HEK293 (cell line): ENCODE results near the gene GALR2.

Experiments
- EGR2 ChIP-seq: fragments of 450-650 bp; formaldehyde crosslinking; IDR thresholded peaks from 2 replicates; pipeline ENCODE4 v1.5.1; 2016; ENCODE audit warnings: low read depth, missing biosample characterization, missing genetic modification characterization
- OVOL3 ChIP-seq: fragments of 450-650 bp; formaldehyde crosslinking; IDR thresholded peaks from 2 replicates; pipeline ENCODE4 v1.5.1; 2016; ENCODE audit warnings: missing biosample characterization, missing genetic modification characterization
- PRDM1 ChIP-seq: fragments of 450-650 bp; formaldehyde crosslinking; IDR thresholded peaks from 2 replicates; pipeline ENCODE4; 2016; ENCODE audit warnings: missing biosample characterization, missing genetic modification characterization
- SALL2 ChIP-seq: fragments of 450-650 bp; formaldehyde crosslinking; IDR thresholded peaks from 2 replicates; pipeline ENCODE4 v1.5.0; 2017; ENCODE audit warnings: missing biosample characterization, mild to moderate bottlenecking, missing genetic modification characterization, borderline replicate concordance
- ZNF132 ChIP-seq: fragments of 450-650 bp; formaldehyde crosslinking; IDR thresholded peaks from 2 replicates; pipeline ENCODE4 v1.5.1; 2017; ENCODE audit warnings: missing biosample characterization, missing genetic modification characterization, borderline replicate concordance
- ZNF19 ChIP-seq: fragments of 450-650 bp; formaldehyde crosslinking; IDR thresholded peaks from 2 replicates; pipeline ENCODE4; 2016; ENCODE audit warnings: missing biosample characterization, missing genetic modification characterization, low read depth
- ZNF248 ChIP-seq: fragments of 450-650 bp; formaldehyde crosslinking; IDR thresholded peaks from 2 replicates; pipeline ENCODE4 v1.5.1; 2017; ENCODE audit warnings: missing biosample characterization, missing genetic modification characterization
- ZNF350 ChIP-seq: fragments of 450-650 bp; formaldehyde crosslinking; IDR thresholded peaks from 2 replicates; pipeline ENCODE4 v1.5.0; 2017; ENCODE audit warnings: missing biosample characterization, mild to moderate bottlenecking, missing genetic modification characterization
- ZNF354C ChIP-seq: fragments of 450-650 bp; formaldehyde crosslinking; IDR thresholded peaks from 2 replicates; pipeline ENCODE4 v1.5.1; 2016; ENCODE audit warnings: missing biosample characterization, missing genetic modification characterization, low read depth, borderline replicate concordance
- ZNF391 ChIP-seq: fragments of 450-650 bp; formaldehyde crosslinking; IDR thresholded peaks from 2 replicates; pipeline ENCODE4 v1.5.1; 2016; ENCODE audit warnings: low read depth, missing biosample characterization, missing genetic modification characterization, borderline replicate concordance
- ZNF585B ChIP-seq: fragments of 450-650 bp; formaldehyde crosslinking; IDR thresholded peaks from 2 replicates; pipeline ENCODE4 v1.5.1; 2016; ENCODE audit warnings: missing biosample characterization, missing genetic modification characterization
- ZXDB ChIP-seq: fragments of 450-650 bp; formaldehyde crosslinking; IDR thresholded peaks from 2 replicates; pipeline ENCODE4 v1.5.1; 2016; ENCODE audit warnings: missing biosample characterization, missing genetic modification characterization
- TF ChIP-seq, protein P1 (sequence below): fragments of 450-650 bp; formaldehyde crosslinking; conservative IDR thresholded peaks from 2 replicates; pipeline ENCODE4 v1.5.1; 2016; ENCODE audit warnings: low read depth, missing biosample characterization, missing genetic modification characterization
- TF ChIP-seq, protein P2 (sequence below): fragments of 450-650 bp; formaldehyde crosslinking; IDR thresholded peaks from 2 replicates; pipeline ENCODE4 v1.5.1; 2016; ENCODE audit warnings: missing biosample characterization, missing genetic modification characterization, borderline replicate concordance
- TF ChIP-seq, protein P3 (sequence below): fragments of 450-650 bp; formaldehyde crosslinking; IDR thresholded peaks from 2 replicates; pipeline ENCODE4 v1.5.0; 2017; ENCODE audit warnings: missing biosample characterization, missing genetic modification characterization, borderline replicate concordance
- TF ChIP-seq, protein P4 (sequence below): fragments of 450-650 bp; formaldehyde crosslinking; IDR thresholded peaks from 2 replicates; pipeline ENCODE4 v1.5.1; 2017; ENCODE audit warnings: missing biosample characterization, missing genetic modification characterization
- TF ChIP-seq, protein P5 (sequence below): fragments of 450-650 bp; formaldehyde crosslinking; IDR thresholded peaks from 2 replicates; pipeline ENCODE4 v1.5.1; 2016; ENCODE audit warnings: missing biosample characterization, missing genetic modification characterization
- TF ChIP-seq, protein P6 (sequence below): fragments of 450-650 bp; formaldehyde crosslinking; IDR thresholded peaks from 2 replicates; pipeline ENCODE4 v1.5.1; 2016; ENCODE audit warnings: missing biosample characterization, missing genetic modification characterization
- TF ChIP-seq, protein P7 (sequence below): fragments of 450-650 bp; formaldehyde crosslinking; IDR thresholded peaks from 2 replicates; pipeline ENCODE4 v1.5.1; 2017; ENCODE audit warnings: missing biosample characterization, missing genetic modification characterization

The GALR2 gene

DNA sequence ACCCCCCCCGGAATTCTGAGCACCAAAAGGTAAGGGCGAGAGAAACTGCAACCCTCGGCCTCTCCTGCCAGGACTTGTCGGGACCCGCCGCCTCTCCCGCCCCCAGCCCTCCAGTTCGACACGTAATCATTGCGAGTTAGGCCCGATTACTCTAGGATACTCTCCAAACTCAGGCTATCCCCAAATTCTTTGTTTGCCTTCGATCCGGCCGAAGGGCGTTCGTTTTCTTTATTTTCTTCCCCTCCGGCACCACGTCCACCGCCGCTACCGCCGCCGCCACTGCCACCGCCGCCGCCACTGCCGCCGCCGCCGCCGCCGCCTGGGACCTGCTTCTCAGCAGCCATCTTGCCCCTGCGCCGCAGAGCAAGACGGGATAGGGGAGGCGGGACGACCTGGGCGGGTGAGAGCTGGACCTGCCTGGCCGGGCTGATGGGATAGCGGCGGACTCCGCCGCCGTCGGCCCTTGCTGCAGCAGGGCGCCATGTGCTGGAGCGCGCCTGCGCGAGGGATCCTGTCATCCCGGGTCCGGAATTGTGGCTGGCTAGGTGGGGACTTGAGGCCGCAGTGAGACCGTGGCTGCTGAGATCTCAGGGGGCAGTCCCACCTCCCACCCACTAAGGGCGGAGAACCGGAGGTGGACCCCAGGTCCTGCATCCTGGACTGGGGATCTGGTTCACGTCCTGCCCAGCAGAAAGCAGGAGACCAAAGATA, 2.3 kb upstream of the GALR2 start, which contains the start of gene SRP68 (continued):
- TF ChIP-seq, protein P1, sequence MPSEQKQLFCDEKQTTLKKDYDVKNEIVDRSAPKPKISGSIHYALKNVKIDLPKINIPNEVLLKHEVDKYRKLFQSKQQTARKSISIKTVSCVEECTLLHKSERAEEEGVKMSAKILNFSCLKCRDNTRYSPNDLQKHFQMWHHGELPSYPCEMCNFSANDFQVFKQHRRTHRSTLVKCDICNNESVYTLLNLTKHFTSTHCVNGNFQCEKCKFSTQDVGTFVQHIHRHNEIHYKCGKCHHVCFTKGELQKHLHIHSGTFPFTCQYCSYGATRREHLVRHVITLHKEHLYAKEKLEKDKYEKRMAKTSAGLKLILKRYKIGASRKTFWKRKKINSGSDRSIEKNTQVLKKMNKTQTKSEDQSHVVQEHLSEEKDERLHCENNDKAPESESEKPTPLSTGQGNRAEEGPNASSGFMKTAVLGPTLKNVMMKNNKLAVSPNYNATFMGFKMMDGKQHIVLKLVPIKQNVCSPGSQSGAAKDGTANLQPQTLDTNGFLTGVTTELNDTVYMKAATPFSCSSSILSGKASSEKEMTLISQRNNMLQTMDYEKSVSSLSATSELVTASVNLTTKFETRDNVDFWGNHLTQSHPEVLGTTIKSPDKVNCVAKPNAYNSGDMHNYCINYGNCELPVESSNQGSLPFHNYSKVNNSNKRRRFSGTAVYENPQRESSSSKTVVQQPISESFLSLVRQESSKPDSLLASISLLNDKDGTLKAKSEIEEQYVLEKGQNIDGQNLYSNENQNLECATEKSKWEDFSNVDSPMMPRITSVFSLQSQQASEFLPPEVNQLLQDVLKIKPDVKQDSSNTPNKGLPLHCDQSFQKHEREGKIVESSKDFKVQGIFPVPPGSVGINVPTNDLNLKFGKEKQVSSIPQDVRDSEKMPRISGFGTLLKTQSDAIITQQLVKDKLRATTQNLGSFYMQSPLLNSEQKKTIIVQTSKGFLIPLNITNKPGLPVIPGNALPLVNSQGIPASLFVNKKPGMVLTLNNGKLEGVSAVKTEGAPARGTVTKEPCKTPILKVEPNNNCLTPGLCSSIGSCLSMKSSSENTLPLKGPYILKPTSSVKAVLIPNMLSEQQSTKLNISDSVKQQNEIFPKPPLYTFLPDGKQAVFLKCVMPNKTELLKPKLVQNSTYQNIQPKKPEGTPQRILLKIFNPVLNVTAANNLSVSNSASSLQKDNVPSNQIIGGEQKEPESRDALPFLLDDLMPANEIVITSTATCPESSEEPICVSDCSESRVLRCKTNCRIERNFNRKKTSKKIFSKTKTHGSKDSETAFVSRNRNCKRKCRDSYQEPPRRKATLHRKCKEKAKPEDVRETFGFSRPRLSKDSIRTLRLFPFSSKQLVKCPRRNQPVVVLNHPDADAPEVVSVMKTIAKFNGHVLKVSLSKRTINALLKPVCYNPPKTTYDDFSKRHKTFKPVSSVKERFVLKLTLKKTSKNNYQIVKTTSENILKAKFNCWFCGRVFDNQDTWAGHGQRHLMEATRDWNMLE (tag by site-specific recombination), result no peak
- TF ChIP-seq EGR2 (tag by site-specific recombination) (peak; percentile 32; the same call in 1 of the 2 replicates), OVOL3 (no peak), ZNF391 (peak; percentile 79), ZNF350 (tag by site-specific recombination) (no peak), SALL2 (tag by site-specific recombination) (no peak), ZNF132 (tag by site-specific recombination) (no peak), ZNF248 (no peak), ZXDB (tag by site-specific recombination) (peak; percentile 98), ZNF354C (no peak), ZNF19 (no peak), PRDM1 (tag by site-specific recombination) (no peak), ZNF585B (tag by site-specific recombination) (no peak)
- TF ChIP-seq, protein P2, sequence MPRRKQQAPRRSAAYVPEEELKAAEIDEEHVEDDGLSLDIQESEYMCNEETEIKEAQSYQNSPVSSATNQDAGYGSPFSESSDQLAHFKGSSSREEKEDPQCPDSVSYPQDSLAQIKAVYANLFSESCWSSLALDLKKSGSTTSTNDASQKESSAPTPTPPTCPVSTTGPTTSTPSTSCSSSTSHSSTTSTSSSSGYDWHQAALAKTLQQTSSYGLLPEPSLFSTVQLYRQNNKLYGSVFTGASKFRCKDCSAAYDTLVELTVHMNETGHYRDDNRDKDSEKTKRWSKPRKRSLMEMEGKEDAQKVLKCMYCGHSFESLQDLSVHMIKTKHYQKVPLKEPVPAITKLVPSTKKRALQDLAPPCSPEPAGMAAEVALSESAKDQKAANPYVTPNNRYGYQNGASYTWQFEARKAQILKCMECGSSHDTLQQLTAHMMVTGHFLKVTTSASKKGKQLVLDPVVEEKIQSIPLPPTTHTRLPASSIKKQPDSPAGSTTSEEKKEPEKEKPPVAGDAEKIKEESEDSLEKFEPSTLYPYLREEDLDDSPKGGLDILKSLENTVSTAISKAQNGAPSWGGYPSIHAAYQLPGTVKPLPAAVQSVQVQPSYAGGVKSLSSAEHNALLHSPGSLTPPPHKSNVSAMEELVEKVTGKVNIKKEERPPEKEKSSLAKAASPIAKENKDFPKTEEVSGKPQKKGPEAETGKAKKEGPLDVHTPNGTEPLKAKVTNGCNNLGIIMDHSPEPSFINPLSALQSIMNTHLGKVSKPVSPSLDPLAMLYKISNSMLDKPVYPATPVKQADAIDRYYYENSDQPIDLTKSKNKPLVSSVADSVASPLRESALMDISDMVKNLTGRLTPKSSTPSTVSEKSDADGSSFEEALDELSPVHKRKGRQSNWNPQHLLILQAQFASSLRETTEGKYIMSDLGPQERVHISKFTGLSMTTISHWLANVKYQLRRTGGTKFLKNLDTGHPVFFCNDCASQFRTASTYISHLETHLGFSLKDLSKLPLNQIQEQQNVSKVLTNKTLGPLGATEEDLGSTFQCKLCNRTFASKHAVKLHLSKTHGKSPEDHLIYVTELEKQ, result peak; percentile 27; the same call in 1 of the 2 replicates
- TF ChIP-seq, protein P3, sequence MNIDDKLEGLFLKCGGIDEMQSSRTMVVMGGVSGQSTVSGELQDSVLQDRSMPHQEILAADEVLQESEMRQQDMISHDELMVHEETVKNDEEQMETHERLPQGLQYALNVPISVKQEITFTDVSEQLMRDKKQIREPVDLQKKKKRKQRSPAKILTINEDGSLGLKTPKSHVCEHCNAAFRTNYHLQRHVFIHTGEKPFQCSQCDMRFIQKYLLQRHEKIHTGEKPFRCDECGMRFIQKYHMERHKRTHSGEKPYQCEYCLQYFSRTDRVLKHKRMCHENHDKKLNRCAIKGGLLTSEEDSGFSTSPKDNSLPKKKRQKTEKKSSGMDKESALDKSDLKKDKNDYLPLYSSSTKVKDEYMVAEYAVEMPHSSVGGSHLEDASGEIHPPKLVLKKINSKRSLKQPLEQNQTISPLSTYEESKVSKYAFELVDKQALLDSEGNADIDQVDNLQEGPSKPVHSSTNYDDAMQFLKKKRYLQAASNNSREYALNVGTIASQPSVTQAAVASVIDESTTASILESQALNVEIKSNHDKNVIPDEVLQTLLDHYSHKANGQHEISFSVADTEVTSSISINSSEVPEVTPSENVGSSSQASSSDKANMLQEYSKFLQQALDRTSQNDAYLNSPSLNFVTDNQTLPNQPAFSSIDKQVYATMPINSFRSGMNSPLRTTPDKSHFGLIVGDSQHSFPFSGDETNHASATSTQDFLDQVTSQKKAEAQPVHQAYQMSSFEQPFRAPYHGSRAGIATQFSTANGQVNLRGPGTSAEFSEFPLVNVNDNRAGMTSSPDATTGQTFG (tag by site-specific recombination), result no peak
- TF ChIP-seq, protein P4, sequence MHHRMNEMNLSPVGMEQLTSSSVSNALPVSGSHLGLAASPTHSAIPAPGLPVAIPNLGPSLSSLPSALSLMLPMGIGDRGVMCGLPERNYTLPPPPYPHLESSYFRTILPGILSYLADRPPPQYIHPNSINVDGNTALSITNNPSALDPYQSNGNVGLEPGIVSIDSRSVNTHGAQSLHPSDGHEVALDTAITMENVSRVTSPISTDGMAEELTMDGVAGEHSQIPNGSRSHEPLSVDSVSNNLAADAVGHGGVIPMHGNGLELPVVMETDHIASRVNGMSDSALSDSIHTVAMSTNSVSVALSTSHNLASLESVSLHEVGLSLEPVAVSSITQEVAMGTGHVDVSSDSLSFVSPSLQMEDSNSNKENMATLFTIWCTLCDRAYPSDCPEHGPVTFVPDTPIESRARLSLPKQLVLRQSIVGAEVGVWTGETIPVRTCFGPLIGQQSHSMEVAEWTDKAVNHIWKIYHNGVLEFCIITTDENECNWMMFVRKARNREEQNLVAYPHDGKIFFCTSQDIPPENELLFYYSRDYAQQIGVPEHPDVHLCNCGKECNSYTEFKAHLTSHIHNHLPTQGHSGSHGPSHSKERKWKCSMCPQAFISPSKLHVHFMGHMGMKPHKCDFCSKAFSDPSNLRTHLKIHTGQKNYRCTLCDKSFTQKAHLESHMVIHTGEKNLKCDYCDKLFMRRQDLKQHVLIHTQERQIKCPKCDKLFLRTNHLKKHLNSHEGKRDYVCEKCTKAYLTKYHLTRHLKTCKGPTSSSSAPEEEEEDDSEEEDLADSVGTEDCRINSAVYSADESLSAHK, result no peak
- TF ChIP-seq, protein P5, sequence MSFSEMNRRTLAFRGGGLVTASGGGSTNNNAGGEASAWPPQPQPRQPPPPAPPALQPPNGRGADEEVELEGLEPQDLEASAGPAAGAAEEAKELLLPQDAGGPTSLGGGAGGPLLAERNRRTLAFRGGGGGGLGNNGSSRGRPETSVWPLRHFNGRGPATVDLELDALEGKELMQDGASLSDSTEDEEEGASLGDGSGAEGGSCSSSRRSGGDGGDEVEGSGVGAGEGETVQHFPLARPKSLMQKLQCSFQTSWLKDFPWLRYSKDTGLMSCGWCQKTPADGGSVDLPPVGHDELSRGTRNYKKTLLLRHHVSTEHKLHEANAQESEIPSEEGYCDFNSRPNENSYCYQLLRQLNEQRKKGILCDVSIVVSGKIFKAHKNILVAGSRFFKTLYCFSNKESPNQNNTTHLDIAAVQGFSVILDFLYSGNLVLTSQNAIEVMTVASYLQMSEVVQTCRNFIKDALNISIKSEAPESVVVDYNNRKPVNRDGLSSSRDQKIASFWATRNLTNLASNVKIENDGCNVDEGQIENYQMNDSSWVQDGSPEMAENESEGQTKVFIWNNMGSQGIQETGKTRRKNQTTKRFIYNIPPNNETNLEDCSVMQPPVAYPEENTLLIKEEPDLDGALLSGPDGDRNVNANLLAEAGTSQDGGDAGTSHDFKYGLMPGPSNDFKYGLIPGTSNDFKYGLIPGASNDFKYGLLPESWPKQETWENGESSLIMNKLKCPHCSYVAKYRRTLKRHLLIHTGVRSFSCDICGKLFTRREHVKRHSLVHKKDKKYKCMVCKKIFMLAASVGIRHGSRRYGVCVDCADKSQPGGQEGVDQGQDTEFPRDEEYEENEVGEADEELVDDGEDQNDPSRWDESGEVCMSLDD (tag by site-specific recombination), result no peak
- TF ChIP-seq, protein P6, sequence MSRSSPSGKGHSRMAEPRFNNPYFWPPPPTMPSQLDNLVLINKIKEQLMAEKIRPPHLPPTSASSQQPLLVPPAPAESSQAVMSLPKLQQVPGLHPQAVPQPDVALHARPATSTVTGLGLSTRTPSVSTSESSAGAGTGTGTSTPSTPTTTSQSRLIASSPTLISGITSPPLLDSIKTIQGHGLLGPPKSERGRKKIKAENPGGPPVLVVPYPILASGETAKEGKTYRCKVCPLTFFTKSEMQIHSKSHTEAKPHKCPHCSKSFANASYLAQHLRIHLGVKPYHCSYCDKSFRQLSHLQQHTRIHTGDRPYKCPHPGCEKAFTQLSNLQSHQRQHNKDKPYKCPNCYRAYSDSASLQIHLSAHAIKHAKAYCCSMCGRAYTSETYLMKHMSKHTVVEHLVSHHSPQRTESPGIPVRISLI (tag by site-specific recombination), result no peak
- TF ChIP-seq, protein P7, sequence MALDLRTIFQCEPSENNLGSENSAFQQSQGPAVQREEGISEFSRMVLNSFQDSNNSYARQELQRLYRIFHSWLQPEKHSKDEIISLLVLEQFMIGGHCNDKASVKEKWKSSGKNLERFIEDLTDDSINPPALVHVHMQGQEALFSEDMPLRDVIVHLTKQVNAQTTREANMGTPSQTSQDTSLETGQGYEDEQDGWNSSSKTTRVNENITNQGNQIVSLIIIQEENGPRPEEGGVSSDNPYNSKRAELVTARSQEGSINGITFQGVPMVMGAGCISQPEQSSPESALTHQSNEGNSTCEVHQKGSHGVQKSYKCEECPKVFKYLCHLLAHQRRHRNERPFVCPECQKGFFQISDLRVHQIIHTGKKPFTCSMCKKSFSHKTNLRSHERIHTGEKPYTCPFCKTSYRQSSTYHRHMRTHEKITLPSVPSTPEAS (tag by site-specific recombination), result no peak
